Measurements from ENCODE around the gene CSHL1. TPM values are rescaled to one million over a fixed set of nuclear protein-coding genes. Genes with fewer than 3 reads are reported as not detected.

The CSHL1 gene
- total RNA-seq, 1 experiment from 2014 or later = not detected

DNA sequence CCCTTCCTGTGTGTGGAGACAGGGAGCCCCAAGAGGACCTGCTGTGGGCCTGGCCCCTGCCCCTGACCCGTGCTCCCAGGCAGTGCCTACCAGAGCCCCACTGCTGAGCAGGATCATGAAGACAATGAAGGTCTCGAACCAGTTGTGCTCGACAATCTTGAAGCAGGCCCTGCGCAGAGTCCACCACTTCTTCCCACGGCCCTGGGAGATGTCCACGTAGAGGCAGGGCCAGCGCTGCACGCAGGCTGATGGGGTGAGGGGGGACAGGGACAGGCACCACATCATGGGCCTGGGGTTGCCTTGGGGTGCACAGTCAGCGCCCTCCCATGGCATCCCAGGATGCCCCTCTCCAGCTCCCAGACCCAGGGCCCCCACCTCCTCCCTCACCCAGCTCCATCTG, 37.5 kb upstream of the CSHL1 start:
- no peaks in the 10 kb centered on the region for H3K9me2 ChIP-seq (ENCODE audit: insufficient read depth)
- intact Hi-C loops (cut with micrococcal nuclease; ENCODE audit: unreplicated experiment) = no loop called here

GRCh38 chr17:63947711-63948330, 36.8 kb upstream of the CSHL1 start:
- no TSS peak for BruUV-seq (replicated peaks)

More for the DNA sequence above, 37.5 kb upstream of the CSHL1 start:
- no peak overlapping the region for H2AFZ ChIP-seq
- H3K27ac ChIP-seq = no peak overlapping the region
- BruUV-seq (replicated peaks) = no TSS peak
- H3K27me3 ChIP-seq (ENCODE audit: insufficient read depth, low read depth) = peaks cover 11% of the 10 kb centered on the region
- CTCF ChIA-PET = interaction anchor here (0.6 to 1.1 kb wide), 3 partner anchors 29 to 187 kb away, joined by 3 read pairs; no protein-coding TSS in a partner anchor
- no peaks in the 10 kb centered on the region for H3K9me3 ChIP-seq (ENCODE audit: insufficient read depth, low read depth)
- no peaks in the 10 kb centered on the region for H3F3A ChIP-seq (ENCODE audit: insufficient read depth, low read depth)
- no peak overlapping the region for H3K4me3 ChIP-seq
- no peak overlapping the region for H3K4me2 ChIP-seq
- no peaks in the 10 kb centered on the region for H4K20me1 ChIP-seq (ENCODE audit: insufficient read depth)
- TF ChIP-seq, protein P1, sequence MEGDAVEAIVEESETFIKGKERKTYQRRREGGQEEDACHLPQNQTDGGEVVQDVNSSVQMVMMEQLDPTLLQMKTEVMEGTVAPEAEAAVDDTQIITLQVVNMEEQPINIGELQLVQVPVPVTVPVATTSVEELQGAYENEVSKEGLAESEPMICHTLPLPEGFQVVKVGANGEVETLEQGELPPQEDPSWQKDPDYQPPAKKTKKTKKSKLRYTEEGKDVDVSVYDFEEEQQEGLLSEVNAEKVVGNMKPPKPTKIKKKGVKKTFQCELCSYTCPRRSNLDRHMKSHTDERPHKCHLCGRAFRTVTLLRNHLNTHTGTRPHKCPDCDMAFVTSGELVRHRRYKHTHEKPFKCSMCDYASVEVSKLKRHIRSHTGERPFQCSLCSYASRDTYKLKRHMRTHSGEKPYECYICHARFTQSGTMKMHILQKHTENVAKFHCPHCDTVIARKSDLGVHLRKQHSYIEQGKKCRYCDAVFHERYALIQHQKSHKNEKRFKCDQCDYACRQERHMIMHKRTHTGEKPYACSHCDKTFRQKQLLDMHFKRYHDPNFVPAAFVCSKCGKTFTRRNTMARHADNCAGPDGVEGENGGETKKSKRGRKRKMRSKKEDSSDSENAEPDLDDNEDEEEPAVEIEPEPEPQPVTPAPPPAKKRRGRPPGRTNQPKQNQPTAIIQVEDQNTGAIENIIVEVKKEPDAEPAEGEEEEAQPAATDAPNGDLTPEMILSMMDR (conservative IDR thresholded peaks at IDR 0.05) = no peak
- no peak for TF ChIP-seq EZH2 (IDR thresholded peaks at IDR 0.05; ENCODE audit: low read depth)
- H3K79me2 ChIP-seq (ENCODE audit: low read depth) = no peaks in the 10 kb centered on the region
- H3K36me3 ChIP-seq (ENCODE audit: low read depth) = no peaks in the 10 kb centered on the region
- POLR2A ChIA-PET (ENCODE audit: unreplicated experiment) = no interaction called here
- no peaks in the 10 kb centered on the region for H3K4me1 ChIP-seq (replicated peaks; ENCODE audit: insufficient read depth)
- no peak for DNase-seq

DNA sequence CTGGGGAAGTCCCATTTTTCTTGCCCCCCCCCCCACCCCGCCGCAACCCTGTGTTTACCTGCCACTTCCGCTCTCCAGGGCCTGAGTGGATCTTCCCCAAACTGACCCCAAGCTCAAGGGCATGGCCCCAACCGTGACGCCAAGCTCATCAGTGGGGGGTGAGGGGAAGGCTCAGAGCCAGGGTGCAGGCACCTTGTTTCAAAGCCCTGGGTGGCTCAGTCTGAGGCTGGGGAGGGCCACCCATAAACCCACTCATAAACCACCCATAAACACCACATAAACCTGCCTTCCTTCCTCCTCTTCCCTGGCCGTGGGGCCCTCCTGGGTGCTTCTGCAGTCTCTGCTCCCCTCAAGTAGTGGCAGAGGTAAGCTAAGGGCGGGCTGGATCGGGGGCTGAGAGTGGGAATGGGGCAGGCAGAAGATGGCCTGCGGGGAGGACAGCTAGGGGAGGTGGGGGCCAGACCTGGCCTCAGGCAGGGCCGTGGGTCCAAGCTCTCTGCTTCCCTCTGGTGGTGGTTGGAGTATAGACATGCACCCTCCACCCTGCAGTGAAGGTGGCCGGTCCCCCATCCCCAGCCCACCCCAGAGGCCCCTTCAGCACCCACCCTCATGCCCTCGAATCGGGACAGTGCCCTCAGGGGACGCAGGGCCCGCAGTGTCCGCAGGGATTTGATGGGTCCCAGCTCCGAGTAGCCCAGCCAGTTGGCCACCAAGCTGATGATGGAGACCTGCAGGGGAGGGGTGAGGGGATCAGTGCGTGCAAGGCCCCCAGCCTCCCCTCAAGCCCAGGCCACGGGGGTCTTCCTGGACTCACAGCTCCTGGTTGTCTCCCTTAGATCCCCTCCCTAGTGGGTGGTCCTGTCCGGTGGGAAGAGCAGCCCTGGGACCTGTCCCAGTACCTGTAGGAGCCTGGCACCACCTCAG, 35.6 kb upstream of the CSHL1 start:
- H3K4me3 ChIP-seq = no peak overlapping the region
- no peaks in the 10 kb centered on the region for H3K4me1 ChIP-seq (replicated peaks; ENCODE audit: insufficient read depth)
- intact Hi-C loops (cut with micrococcal nuclease; ENCODE audit: unreplicated experiment) = no loop called here
- H3K9me2 ChIP-seq (ENCODE audit: insufficient read depth) = no peaks in the 10 kb centered on the region
- H3K27me3 ChIP-seq (ENCODE audit: insufficient read depth, low read depth) = peaks cover 11% of the 10 kb centered on the region
- ChIA-PET POLR2A (ENCODE audit: unreplicated experiment) (interaction anchor here (0.9 kb wide), 1 partner anchor 18 kb away, joined by 7 read pairs; no protein-coding TSS in a partner anchor), CTCF (interaction anchor here (0.5 to 1.3 kb wide), 11 partner anchors 11 to 199 kb away, joined by 3 to 9 read pairs (median 5); partner anchors contain the start of gene GH1)
- H4K20me1 ChIP-seq (ENCODE audit: insufficient read depth) = no peaks in the 10 kb centered on the region
- no peak overlapping the region for H3K27ac ChIP-seq
- peak in 1 of 2 experiments; percentile 43 for DNase-seq
- H3K36me3 ChIP-seq (ENCODE audit: low read depth) = no peaks in the 10 kb centered on the region
- H3K9me3 ChIP-seq (ENCODE audit: insufficient read depth, low read depth) = no peaks in the 10 kb centered on the region
- BruUV-seq (replicated peaks) = no TSS peak
- no peak overlapping the region for H2AFZ ChIP-seq
- H3F3A ChIP-seq (ENCODE audit: insufficient read depth, low read depth) = no peaks in the 10 kb centered on the region
- no peaks in the 10 kb centered on the region for H3K79me2 ChIP-seq (ENCODE audit: low read depth)
- H3K4me2 ChIP-seq = no peak overlapping the region
- TF ChIP-seq, protein P1 (conservative IDR thresholded peaks at IDR 0.05) = peak; percentile 81
- TF ChIP-seq EZH2 (IDR thresholded peaks at IDR 0.05; ENCODE audit: low read depth) = no peak

More at GRCh38 chr17:63947711-63948330, 36.8 kb upstream of the CSHL1 start:
- H2AFZ ChIP-seq = no peak overlapping the region
- POLR2A ChIA-PET (ENCODE audit: unreplicated experiment) = no interaction called here
- DNase-seq = no peak
- H3K27me3 ChIP-seq (ENCODE audit: insufficient read depth, low read depth) = peaks cover 11% of the 10 kb centered on the region
- no peak overlapping the region for H3K4me3 ChIP-seq
- no peaks in the 10 kb centered on the region for H3F3A ChIP-seq (ENCODE audit: insufficient read depth, low read depth)
- CTCF ChIA-PET = no interaction called here
- H3K4me1 ChIP-seq (replicated peaks; ENCODE audit: insufficient read depth) = no peaks in the 10 kb centered on the region
- H3K79me2 ChIP-seq (ENCODE audit: low read depth) = no peaks in the 10 kb centered on the region
- TF ChIP-seq, protein P1 (conservative IDR thresholded peaks at IDR 0.05) = no peak
- TF ChIP-seq EZH2 (IDR thresholded peaks at IDR 0.05; ENCODE audit: low read depth) = no peak
- intact Hi-C loops (cut with micrococcal nuclease; ENCODE audit: unreplicated experiment) = no loop called here
- no peaks in the 10 kb centered on the region for H4K20me1 ChIP-seq (ENCODE audit: insufficient read depth)
- no peaks in the 10 kb centered on the region for H3K36me3 ChIP-seq (ENCODE audit: low read depth)
- no peak overlapping the region for H3K4me2 ChIP-seq
- no peaks in the 10 kb centered on the region for H3K9me3 ChIP-seq (ENCODE audit: insufficient read depth, low read depth)
- no peak overlapping the region for H3K27ac ChIP-seq
- no peaks in the 10 kb centered on the region for H3K9me2 ChIP-seq (ENCODE audit: insufficient read depth)
